ENCODE results near the gene EFCAB14. TPM values are rescaled to one million over a fixed set of nuclear protein-coding genes. Genes with fewer than 3 reads are reported as not detected.
"Not testable (repeated sequence)": the region's sequence is repeated elsewhere in the genome, so short reads cannot be mapped to it uniquely, and the experiment has no call there.

EFCAB14 gene
- total and polyA plus RNA-seq, 2 experiments from 2014 or later = 42.6 to 51.6 TPM

DNA sequence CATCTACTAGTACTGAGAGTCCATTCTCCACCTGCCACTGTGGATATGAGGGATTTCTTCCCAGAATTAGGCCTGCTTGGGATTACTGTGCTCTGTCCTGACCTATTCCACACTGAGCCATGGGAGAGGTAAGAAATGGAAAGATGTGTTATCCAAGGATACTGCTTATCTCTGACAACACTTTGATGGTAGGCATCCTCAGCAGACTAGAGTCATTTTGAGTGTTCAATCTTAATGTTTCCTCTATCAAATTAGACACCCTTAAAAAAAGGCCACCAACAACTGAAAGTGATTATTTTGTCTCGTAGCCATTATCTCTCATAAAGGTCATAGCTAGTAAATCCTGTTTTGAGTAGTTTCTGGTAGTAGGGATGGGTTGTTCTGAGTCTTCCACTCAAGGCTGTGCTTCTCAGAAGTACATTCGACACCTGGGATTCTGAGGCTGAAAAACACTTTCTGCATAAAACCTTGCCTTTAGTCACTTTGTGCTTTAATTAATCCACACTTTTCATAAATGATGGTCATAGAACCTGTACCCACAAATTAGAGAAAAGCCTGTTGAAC, 59.5 kb downstream of the EFCAB14 start:
- no peak overlapping the region for H3K27ac ChIP-seq
- no peaks in the 10 kb centered on the region for H3K27me3 ChIP-seq (replicated peaks; ENCODE audit: insufficient read depth)
- H3K9ac ChIP-seq = no peak overlapping the region
- H3K4me2 ChIP-seq (ENCODE audit: unreplicated experiment) = no peak overlapping the region
- H3K4me3 ChIP-seq = no peak overlapping the region
- no peak overlapping the region for H2AFZ ChIP-seq
- no peaks in the 10 kb centered on the region for H3K9me3 ChIP-seq (ENCODE audit: low read depth)
- H3K4me1 ChIP-seq (ENCODE audit: insufficient read depth) = no peaks in the 10 kb centered on the region
- no peaks in the 10 kb centered on the region for H3K79me2 ChIP-seq (ENCODE audit: insufficient read depth)
- in situ Hi-C loops (cut with MboI) = no loop called here
- no peaks in the 10 kb centered on the region for H3F3A ChIP-seq (ENCODE audit: insufficient read depth)
- TF ChIP-seq EZH2phosphoT487 (IDR thresholded peaks at IDR 0.05; ENCODE audit: insufficient read depth, low read depth) = no peak
- no peak for TF ChIP-seq EZH2 (IDR thresholded peaks at IDR 0.05; ENCODE audit: insufficient read depth, poor library complexity, severe bottlenecking)
- no peak for DNase-seq
- no peaks in the 10 kb centered on the region for H4K20me1 ChIP-seq (ENCODE audit: insufficient read depth)
- 79 to 80% methylated on average over 2 of the region's 2 CpGs for WGBS, 2 experiments (ENCODE audit: low coverage in 1 of 2, low lambda C conversion rate in 2 of 2, missing lambda C conversion rate in 2 of 2)
- peaks cover 26% of the 10 kb centered on the region for H3K36me3 ChIP-seq (ENCODE audit: low read depth)
- no peaks in the 10 kb centered on the region for H3K9me2 ChIP-seq (ENCODE audit: insufficient read depth)

DNA sequence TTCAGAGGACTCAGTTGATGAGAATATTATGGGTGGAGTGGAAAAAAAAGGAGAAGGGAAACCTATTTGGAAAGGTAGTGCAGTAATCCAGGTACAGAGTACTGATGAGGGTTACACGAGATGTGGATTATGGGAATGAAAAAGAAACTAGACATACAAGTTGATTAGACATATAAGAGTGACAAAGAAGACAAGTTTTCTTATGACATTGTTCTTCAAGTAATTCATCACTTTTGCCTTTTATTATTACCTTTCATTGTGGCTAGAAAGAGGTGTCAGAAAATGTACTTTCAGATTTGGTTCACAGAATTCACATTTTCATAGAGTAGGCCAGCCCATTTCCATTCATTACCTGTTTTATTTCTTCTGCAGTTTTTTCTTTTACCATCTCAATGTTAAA, 61.1 kb downstream of the EFCAB14 start:
- Histone ChIP-seq H3K27ac (no peak overlapping the region), H3F3A (ENCODE audit: insufficient read depth) (peaks cover 7% of the 10 kb centered on the region), H3K9ac (no peak overlapping the region), H3K9me2 (ENCODE audit: insufficient read depth) (no peaks in the 10 kb centered on the region), H2AFZ (no peak overlapping the region), H3K9me3 (ENCODE audit: low read depth) (no peaks in the 10 kb centered on the region), H3K4me2 (ENCODE audit: unreplicated experiment) (no peak overlapping the region), H4K20me1 (ENCODE audit: insufficient read depth) (no peaks in the 10 kb centered on the region), H3K27me3 (replicated peaks; ENCODE audit: insufficient read depth) (no peaks in the 10 kb centered on the region), H3K4me3 (no peak overlapping the region), H3K4me1 (ENCODE audit: insufficient read depth) (0 out of 2 replicates have a peak, but pooled peaks cover 8% of the 10 kb centered on the region), H3K79me2 (ENCODE audit: insufficient read depth) (no peaks in the 10 kb centered on the region), H3K36me3 (ENCODE audit: low read depth) (peaks cover 19% of the 10 kb centered on the region)
- TF ChIP-seq EZH2phosphoT487 (IDR thresholded peaks at IDR 0.05; ENCODE audit: insufficient read depth, low read depth) = no peak
- no peak for TF ChIP-seq EZH2 (IDR thresholded peaks at IDR 0.05; ENCODE audit: insufficient read depth, poor library complexity, severe bottlenecking)
- in situ Hi-C loops (cut with MboI) = no loop called here
- 94 to 100% methylated on average over 1 of the region's 1 CpG for WGBS, 2 experiments (ENCODE audit: low coverage in 1 of 2, low lambda C conversion rate in 2 of 2, missing lambda C conversion rate in 2 of 2)
- DNase-seq = no peak

- in situ Hi-C loops (cut with MboI) = no loop called here
- no peak overlapping the region for H3K4me3 ChIP-seq
- H3K27ac ChIP-seq = no peak overlapping the region
- H3K4me2 ChIP-seq (ENCODE audit: unreplicated experiment) = no peak overlapping the region
- no peak for TF ChIP-seq EZH2phosphoT487 (IDR thresholded peaks at IDR 0.05; ENCODE audit: insufficient read depth, low read depth)
- TF ChIP-seq EZH2 (IDR thresholded peaks at IDR 0.05; ENCODE audit: insufficient read depth, poor library complexity, severe bottlenecking) = no peak
- no peaks in the 10 kb centered on the region for H4K20me1 ChIP-seq (ENCODE audit: insufficient read depth)
- H3K9me2 ChIP-seq (ENCODE audit: insufficient read depth) = no peaks in the 10 kb centered on the region
- H3K36me3 ChIP-seq (ENCODE audit: low read depth) = peaks cover 19% of the 10 kb centered on the region
- peaks cover 7% of the 10 kb centered on the region for H3F3A ChIP-seq (ENCODE audit: insufficient read depth)
- H3K9me3 ChIP-seq (ENCODE audit: low read depth) = no peaks in the 10 kb centered on the region
- H3K27me3 ChIP-seq (replicated peaks; ENCODE audit: insufficient read depth) = no peaks in the 10 kb centered on the region
- no peak overlapping the region for H2AFZ ChIP-seq
- 95 to 100% methylated on average over 2 of the region's 2 CpGs for WGBS, 2 experiments (ENCODE audit: low coverage in 1 of 2, low lambda C conversion rate in 2 of 2, missing lambda C conversion rate in 2 of 2)
- no peak for DNase-seq
- no peaks in the 10 kb centered on the region for H3K79me2 ChIP-seq (ENCODE audit: insufficient read depth)
- H3K4me1 ChIP-seq (ENCODE audit: insufficient read depth) = 0 out of 2 replicates have a peak, but pooled peaks cover 8% of the 10 kb centered on the region
- H3K9ac ChIP-seq = no peak overlapping the region
These were observed 62.3 kb downstream of the EFCAB14 start for GRCh38 chr1:46656643-46657042.

- peaks cover 19% of the 10 kb centered on the region for H3K36me3 ChIP-seq (ENCODE audit: low read depth)
- no peaks in the 10 kb centered on the region for H3K79me2 ChIP-seq (ENCODE audit: insufficient read depth)
- in situ Hi-C loops (cut with MboI) = no loop called here
These were observed 63.1 kb downstream of the EFCAB14 start for GRCh38 chr1:46655848-46656247.

DNA sequence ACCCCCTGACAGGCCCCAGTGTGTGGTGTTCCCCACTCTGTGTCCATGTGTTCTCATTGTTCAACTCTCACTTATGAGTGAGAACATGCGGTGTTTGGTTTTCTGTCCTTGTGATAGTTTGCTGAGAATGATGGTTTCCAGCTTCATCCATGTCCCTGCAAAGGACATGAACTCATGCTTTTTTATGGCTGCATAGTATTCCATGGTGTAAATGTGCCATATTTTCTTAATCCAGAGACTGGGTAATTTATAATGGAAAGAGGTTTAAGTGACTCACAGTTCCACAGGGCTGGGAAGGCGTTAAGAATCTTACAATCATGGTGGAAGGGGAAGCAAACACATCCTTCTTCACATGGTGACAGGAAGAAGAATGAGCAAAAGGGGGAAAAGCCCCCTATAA, 64.2 kb downstream of the EFCAB14 start:
- H3F3A ChIP-seq (ENCODE audit: insufficient read depth); H3K27ac ChIP-seq; DNase-seq; H3K4me3 ChIP-seq; H3K9me3 ChIP-seq (ENCODE audit: low read depth); H3K27me3 ChIP-seq (replicated peaks; ENCODE audit: insufficient read depth); in situ Hi-C loops (cut with MboI); H3K4me1 ChIP-seq (ENCODE audit: insufficient read depth); H4K20me1 ChIP-seq (ENCODE audit: insufficient read depth); H3K4me2 ChIP-seq (ENCODE audit: unreplicated experiment); H3K9me2 ChIP-seq (ENCODE audit: insufficient read depth); H2AFZ ChIP-seq; H3K79me2 ChIP-seq (ENCODE audit: insufficient read depth); H3K9ac ChIP-seq: not testable (repeated sequence)
- peaks cover 27% of the 10 kb centered on the region for H3K36me3 ChIP-seq (ENCODE audit: low read depth)
- 96 to 100% methylated on average over 2 of the region's 2 CpGs for WGBS, 2 experiments (ENCODE audit: low coverage in 1 of 2, low lambda C conversion rate in 2 of 2, missing lambda C conversion rate in 2 of 2)

More at GRCh38 chr1:46655848-46656247, 63.1 kb downstream of the EFCAB14 start:
- TF ChIP-seq EZH2 (IDR thresholded peaks at IDR 0.05; ENCODE audit: insufficient read depth, poor library complexity, severe bottlenecking) (no peak), EZH2phosphoT487 (IDR thresholded peaks at IDR 0.05; ENCODE audit: insufficient read depth, low read depth) (no peak)
- Histone ChIP-seq H3K27me3 (replicated peaks; ENCODE audit: insufficient read depth) (no peaks in the 10 kb centered on the region), H3K9me3 (ENCODE audit: low read depth) (no peaks in the 10 kb centered on the region), H3K9me2 (ENCODE audit: insufficient read depth) (no peaks in the 10 kb centered on the region), H3F3A (ENCODE audit: insufficient read depth) (peaks cover 7% of the 10 kb centered on the region), H4K20me1 (ENCODE audit: insufficient read depth) (no peaks in the 10 kb centered on the region), H3K9ac (no peak overlapping the region), H3K27ac (no peak overlapping the region), H3K4me3 (no peak overlapping the region), H3K4me1 (ENCODE audit: insufficient read depth) (0 out of 2 replicates have a peak, but pooled peaks cover 8% of the 10 kb centered on the region), H3K4me2 (ENCODE audit: unreplicated experiment) (no peak overlapping the region), H2AFZ (no peak overlapping the region)
- no peak for DNase-seq
